RCC 7860 (cell line): ENCODE results near the gene SLC45A1.
A peak's percentile ranks its signal among the peaks of the same experiment; 100 is the strongest.
"Not testable (repeated sequence)": the region's sequence is repeated elsewhere in the genome, so short reads cannot be mapped to it uniquely, and the experiment has no call there.

Experiments used
- DNase-seq: peaks from one replicate; pipeline ENCODE4 v3.0.0-alpha.2; 2015; ENCODE audit warnings: low spot score
- FAIRE-seq: peaks from 2 replicates; lab custom pipeline; 2012; peaks lifted over from hg19 to GRCh38; lab: Jason Lieb, UNC

SLC45A1 gene

GRCh38 chr1:8364528-8365442, 46.9 kb downstream of the SLC45A1 start:
- FAIRE-seq (no peak), DNase-seq (no peak)

GRCh38 chr1:8365661-8366362, 47.9 kb downstream of the SLC45A1 start:
- DNase-seq: no peak
- FAIRE-seq: no peak

GRCh38 chr1:8367571-8368194, 49.8 kb downstream of the SLC45A1 start:
- no peak for DNase-seq

GRCh38 chr1:8368956-8369639, 51.2 kb downstream of the SLC45A1 start:
- FAIRE-seq: no peak
- DNase-seq: no peak

More at GRCh38 chr1:8367571-8368194, 49.8 kb downstream of the SLC45A1 start:
- no peak for FAIRE-seq

- DNase-seq: no peak
- no peak for FAIRE-seq
These were observed 52.4 kb downstream of the SLC45A1 start for GRCh38 chr1:8370046-8370881.

- FAIRE-seq (no peak), DNase-seq (no peak)
These were observed 53.0 kb downstream of the SLC45A1 start for GRCh38 chr1:8370905-8371315.

GRCh38 chr1:8371372-8371991, 53.6 kb downstream of the SLC45A1 start:
- no peak for FAIRE-seq

GRCh38 chr1:8373125-8373524, 55.2 kb downstream of the SLC45A1 start:
- no peak for FAIRE-seq
- no peak for DNase-seq

More at GRCh38 chr1:8371372-8371991, 53.6 kb downstream of the SLC45A1 start:
- no peak for DNase-seq

- peak; percentile 96 for FAIRE-seq
- peak; percentile 84 for DNase-seq
These were observed 55.8 kb downstream of the SLC45A1 start for GRCh38 chr1:8373581-8374241.

GRCh38 chr1:8374356-8374755, 56.4 kb downstream of the SLC45A1 start:
- no peak for DNase-seq
- no peak for FAIRE-seq

GRCh38 chr1:8374812-8375211, 56.9 kb downstream of the SLC45A1 start:
- FAIRE-seq (no peak), DNase-seq (peak; percentile 31)

GRCh38 chr1:8376358-8376840, 58.5 kb downstream of the SLC45A1 start:
- FAIRE-seq: no peak

GRCh38 chr1:8377271-8377981, 59.5 kb downstream of the SLC45A1 start:
- FAIRE-seq (no peak), DNase-seq (no peak)

More at GRCh38 chr1:8376358-8376840, 58.5 kb downstream of the SLC45A1 start:
- no peak for DNase-seq

- FAIRE-seq: no peak
These were observed 60.3 kb downstream of the SLC45A1 start for GRCh38 chr1:8378178-8378577.

GRCh38 chr1:8378981-8379470, 61.1 kb downstream of the SLC45A1 start:
- no peak for DNase-seq
- no peak for FAIRE-seq

More at GRCh38 chr1:8378178-8378577, 60.3 kb downstream of the SLC45A1 start:
- DNase-seq: no peak

GRCh38 chr1:8379513-8380186, 61.7 kb downstream of the SLC45A1 start:
- FAIRE-seq: no peak
- DNase-seq: no peak

- DNase-seq, FAIRE-seq: not testable (repeated sequence)
These were observed 62.4 kb downstream of the SLC45A1 start for GRCh38 chr1:8380310-8380709.
